Measurements from ENCODE around the gene NUFIP2.
A peak's percentile ranks its signal among the peaks of the same experiment; 100 is the strongest.
"Not testable (repeated sequence)": the region's sequence is repeated elsewhere in the genome, so short reads cannot be mapped to it uniquely, and the experiment has no call there.

Gene NUFIP2

DNA sequence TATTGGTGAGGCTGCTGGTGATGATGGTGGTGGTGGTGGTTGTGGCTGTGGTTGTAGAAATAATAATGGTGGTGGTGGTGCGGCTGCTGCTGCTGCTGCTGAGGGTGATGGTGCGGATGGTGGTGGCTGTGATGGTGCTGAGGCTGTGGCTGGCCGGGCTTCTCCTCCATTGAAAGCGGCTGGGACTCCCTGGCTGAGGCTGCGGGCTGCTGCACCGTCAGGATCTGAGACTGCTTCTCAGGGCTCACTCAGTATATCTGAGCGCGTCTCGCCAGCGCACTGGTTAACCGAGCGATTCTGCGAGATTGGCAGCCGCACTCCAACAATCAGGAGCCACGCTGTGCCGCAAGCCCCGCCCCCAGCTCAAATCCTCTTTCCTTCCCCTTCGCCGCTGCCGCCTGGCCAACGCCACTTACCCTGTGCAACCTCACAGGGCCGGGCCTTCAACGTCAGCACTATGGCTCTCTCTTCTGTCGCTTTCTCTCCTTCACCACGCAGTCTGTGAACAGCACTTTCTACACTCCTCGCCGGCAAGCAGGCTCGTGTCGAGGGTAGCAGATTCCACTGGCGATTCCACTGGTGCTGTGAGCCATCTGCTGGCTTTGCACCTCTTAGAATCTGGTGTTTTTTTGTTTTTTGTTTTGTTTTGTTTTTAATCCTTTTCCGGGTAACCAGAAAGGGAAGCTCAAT lies at the start of gene NUFIP2:
Gene NUFIP2 (minus strand): TSS at position 259 of the 690 bp plus-strand sequence. CDS start 89 bp downstream, at position 170.
- peak; percentile 98 to 99 for DNase-seq

DNA sequence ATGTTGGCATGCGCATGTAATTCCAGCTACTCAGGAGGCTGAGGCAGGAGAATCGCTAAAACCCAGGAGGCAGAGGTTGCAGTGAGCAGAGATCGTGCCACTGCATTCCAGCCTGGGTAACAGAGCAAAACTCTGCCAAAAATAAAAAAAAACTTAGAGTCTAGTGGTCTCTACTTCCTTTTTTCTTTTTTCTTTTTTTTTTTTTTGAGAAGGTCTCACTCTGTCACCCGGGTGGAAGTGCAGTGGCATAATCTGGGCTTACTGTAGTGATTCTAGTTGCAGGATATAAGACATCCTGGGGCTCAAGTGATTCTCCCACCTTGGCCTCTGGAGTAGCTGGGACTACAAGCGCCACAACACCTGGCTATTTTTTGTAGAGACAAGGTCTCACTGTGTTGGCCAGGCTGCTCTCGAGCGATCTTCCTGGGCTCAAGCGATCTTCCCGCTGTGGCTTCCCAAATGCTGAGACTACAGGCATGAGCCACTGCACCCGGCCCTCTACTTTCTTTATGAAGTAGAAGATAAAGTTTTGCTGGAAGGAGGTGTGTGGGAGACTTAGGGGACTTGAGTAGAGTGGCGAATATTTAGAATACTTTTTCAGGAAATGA lies 48.3 kb upstream of the NUFIP2 start:
- DNase-seq: no peak

DNA sequence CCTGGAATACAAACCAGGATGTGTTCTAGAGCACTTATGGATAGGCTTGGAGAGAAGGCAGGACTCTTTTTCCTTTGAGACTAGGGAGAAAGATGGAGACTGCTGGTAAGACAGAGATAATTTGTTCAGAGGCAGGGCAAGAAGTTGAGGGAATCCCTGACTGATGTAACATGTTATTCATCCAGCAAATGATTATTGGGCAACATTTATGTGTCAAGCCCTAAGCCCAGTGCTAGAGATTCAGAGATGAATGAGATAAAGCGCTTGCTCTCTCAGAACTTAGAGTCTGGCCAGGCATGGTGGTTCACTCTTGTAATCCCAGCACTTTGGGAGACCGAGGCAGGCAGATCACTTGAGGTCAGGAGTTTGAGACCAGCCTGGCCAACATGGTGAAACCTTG lies 47.8 kb upstream of the NUFIP2 start:
- DNase-seq: no peak

GRCh38 chr17:29339016-29339415 lies 45.1 kb upstream of the NUFIP2 start:
- not testable (repeated sequence) for DNase-seq

DNA sequence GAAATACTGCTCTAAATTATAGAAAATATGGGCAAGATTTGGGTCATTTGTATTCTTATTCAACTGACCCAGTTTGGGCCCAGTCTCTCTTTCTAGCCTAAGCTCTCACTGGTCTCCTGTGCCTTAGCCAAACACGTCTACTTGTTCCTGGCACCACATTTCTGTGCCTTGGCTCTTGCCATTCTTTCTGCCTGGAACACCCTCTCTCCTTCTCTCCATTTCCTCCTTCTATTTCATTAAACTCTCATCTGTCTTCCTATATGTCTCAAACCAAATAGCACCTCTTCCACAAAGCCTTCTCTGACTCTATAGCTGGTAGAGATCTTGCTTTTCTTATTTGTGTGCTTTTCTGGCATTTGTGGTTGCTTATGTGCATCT lies 37.7 kb upstream of the NUFIP2 start:
- no peak for DNase-seq

- DNase-seq: no peak
Measured at GRCh38 chr17:29331075-29331707, 37.2 kb upstream of the NUFIP2 start.

DNA sequence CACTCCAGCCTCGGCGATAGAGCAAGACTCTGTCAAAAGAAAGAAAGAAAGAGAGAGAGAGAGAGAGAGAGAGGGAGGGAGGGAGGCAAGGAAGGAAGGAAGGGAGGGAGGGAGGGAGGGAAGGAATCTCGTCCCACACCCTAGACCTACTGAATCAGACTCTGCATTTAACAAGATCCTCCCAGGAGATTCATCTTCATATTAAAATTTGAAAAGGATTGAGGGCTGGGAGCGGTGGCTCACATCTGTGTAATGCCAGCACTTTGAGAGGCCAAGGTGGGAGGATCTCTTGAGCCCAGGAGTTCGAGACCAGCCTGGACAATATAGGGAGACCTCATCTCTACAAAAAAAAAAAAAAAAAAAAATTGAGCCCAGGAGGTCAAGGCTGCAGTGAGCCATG lies 33.5 kb upstream of the NUFIP2 start:
- no peak for DNase-seq

GRCh38 chr17:29326023-29326813 lies 32.3 kb upstream of the NUFIP2 start:
- no peak for DNase-seq

GRCh38 chr17:29322363-29322762 lies 28.4 kb upstream of the NUFIP2 start:
- no peak for DNase-seq

DNA sequence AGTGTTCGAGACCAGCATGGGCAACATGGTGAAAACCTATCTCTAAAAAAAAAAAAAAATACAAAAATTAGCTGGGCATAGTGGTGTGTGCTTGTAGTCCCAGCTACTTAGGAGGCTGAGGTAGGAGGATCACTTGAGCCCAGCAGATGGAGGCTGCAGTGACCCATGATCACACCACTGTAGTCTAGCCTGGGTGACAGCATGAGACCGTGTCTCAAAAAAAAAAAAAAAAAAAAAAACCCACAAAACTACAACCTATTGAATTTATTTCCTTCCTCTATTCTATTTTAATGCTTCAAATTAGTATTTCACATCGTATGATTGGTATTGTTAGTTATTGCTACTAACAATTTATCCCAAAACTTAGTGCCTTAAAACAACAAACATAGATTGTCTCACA lies 9.4 kb upstream of the NUFIP2 start:
- DNase-seq: no peak

- DNase-seq: no peak
Measured at GRCh38 chr17:29299031-29299430, 5.1 kb upstream of the NUFIP2 start.

DNA sequence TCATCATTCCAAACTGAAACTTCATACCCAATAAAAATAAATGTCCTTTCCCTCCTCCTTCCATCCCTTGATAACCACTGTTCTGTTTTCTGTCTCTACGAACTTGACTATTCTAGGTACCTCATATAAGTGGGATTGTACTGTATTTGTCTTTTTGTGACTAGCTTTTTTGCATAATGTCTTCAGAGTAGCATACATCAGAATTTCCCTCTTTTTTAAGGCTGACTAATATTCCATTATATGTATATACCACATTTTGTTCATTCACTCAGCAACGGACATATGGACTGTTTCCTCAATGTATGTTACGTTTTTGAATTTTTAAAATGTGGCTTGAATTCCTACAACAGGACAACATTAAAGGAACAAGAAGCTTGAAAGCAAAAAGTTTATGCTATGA lies 1.5 kb upstream of the NUFIP2 start:
- no peak for DNase-seq

DNA sequence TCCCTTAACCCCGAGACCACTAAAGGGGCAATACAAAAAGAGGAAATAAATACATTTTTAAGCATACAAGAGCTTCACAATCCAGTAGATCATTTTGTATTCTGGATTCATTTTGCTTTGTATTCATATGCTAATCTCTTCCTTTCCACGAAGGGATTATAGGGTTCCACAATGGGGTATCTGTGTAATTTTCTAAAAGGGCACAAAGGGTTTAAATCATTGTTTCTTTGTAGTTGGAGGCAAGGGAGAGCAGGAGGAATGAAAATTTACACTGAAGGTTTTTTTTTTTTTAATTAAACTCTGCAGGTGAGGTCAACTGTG lies 592 bp upstream of the NUFIP2 start:
- no peak for DNase-seq

- DNase-seq: peak; percentile 55 to 56
Measured at GRCh38 chr17:29292992-29293889, 707 bp downstream of the NUFIP2 start.

DNA sequence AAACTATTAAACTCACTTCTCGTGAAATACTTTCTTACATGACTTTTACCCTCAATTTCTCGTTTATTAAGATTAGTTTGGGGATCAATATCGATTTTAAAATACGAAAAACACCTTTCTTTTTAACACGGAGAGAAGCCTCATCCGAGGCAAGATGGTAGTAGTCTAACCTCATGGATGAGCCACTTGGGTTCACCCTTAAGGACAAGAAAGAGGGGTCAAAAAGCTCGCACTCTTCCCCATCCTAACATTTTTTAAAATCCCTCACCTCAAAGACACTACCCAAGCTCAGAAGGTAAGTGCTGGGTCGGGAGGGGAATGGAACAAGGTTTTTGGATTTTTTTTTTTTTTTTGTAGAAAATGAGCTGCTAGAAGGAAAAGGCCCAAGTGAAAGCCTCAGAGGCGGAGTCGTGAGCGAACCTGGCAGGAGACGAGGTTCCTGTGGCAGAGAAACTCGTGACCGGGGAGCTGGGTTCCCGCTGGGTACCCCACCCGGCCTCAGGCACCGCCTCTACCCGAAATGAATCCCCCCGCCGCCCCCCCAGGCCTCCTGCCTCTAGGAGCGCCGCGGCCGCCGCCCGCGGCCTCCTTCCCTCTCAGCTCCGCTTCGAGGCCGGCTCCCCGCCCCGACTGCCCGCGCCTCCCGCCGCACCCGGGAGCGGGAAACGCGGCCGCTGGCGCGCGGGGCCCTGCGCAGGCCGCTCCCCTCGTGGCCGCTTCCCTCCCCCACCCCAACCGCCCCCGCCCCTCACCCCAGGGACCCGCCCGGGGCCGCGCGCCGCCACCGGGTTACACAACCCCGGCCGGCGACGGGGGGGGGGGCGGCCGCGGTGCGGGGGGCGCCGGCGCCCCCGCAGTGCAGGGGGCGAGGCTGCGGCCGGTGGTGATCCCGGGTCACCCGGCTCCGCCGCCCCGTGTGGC lies 1.6 kb downstream of the NUFIP2 start:
- peak; percentile 66 to 68 for DNase-seq

GRCh38 chr17:29291163-29291752 lies 2.7 kb downstream of the NUFIP2 start:
- DNase-seq: peak; percentile 6 to 80

- DNase-seq: no peak
Measured at GRCh38 chr17:29289852-29290251, 4.1 kb downstream of the NUFIP2 start.

DNA sequence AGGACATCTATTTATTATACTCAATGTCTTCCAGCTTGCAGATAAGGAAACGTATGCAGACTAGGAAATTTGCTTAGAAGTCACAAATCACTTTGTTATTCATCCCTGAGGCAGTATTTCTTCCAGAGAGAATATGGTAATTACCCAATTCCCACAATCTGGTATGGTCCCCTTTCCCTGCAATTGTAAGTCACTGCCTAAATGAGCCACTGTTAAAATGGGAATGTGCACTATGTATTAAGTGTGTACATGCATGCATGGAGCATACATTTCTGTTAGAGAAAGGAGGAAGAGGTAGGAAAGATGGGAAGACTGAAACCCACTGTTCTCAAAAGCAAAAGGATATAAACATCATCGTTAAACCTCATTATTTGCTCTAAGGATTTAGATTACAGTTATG lies 10.0 kb downstream of the NUFIP2 start:
- DNase-seq: no peak

GRCh38 chr17:29283496-29283895 lies 10.5 kb downstream of the NUFIP2 start:
- DNase-seq: no peak

- DNase-seq: no peak
Measured at GRCh38 chr17:29279397-29280070, 14.4 kb downstream of the NUFIP2 start.

All from CD4-positive, alpha-beta T cell treated with Interleukin-1 beta for 1 hour (primary cell).